ENCODE results near the gene CES3. TPM values are rescaled to one million over a fixed set of nuclear protein-coding genes. Genes with fewer than 3 reads are reported as not detected.
A peak's percentile ranks its signal among the peaks of the same experiment; 100 is the strongest.
"Not testable (repeated sequence)": the region's sequence is repeated elsewhere in the genome, so short reads cannot be mapped to it uniquely, and the experiment has no call there.

Gene CES3
- total and polyA plus RNA-seq, 2 experiments from 2014 or later, result 6.4 to 12.8 TPM

- Histone ChIP-seq H3K9me3 (ENCODE audit: low read depth) (no peaks in the 10 kb centered on the region), H3K27ac (no peak overlapping the region), H3K27me3 (no peaks in the 10 kb centered on the region), H3K36me3 (no peaks in the 10 kb centered on the region), H3K4me1 (ENCODE audit: low read depth) (no peaks in the 10 kb centered on the region), H3K4me3 (no peak overlapping the region)
- no peak for TF ChIP-seq CTCF (IDR thresholded peaks at IDR 0.05; ENCODE audit: low read depth, low read length)
- DNase-seq (ENCODE audit: low read depth in 1 of 2, low spot score in 1 of 2), result no peak
Observed at GRCh38 chr16:66984892-66985311, 23.8 kb downstream of the CES3 start.

- Histone ChIP-seq H3K4me3 (no peak overlapping the region), H3K27ac (no peak overlapping the region), H3K9me3 (ENCODE audit: low read depth) (no peaks in the 10 kb centered on the region), H3K36me3 (no peaks in the 10 kb centered on the region), H3K4me1 (ENCODE audit: low read depth) (no peaks in the 10 kb centered on the region), H3K27me3 (no peaks in the 10 kb centered on the region)
- TF ChIP-seq CTCF (IDR thresholded peaks at IDR 0.05; ENCODE audit: low read depth, low read length), result no peak
- no peak for DNase-seq (ENCODE audit: low read depth in 1 of 2, low spot score in 1 of 2)
Observed at GRCh38 chr16:66986559-66986958, 25.5 kb downstream of the CES3 start.

GRCh38 chr16:66988197-66988788 is 27.2 kb downstream of the CES3 start, which contains the start of gene CES4A:
CES4A (plus strand) TSS chr16:66988589; CDS start chr16:66988773, 184 bp downstream.
- Histone ChIP-seq H3K36me3 (no peaks in the 10 kb centered on the region), H3K4me1 (ENCODE audit: low read depth) (no peaks in the 10 kb centered on the region), H3K9me3 (ENCODE audit: low read depth) (no peaks in the 10 kb centered on the region), H3K27ac (no peak within 1 kb of the TSS), H3K4me3 (no peak within 1 kb of the TSS), H3K27me3 (no peaks in the 10 kb centered on the region)
- peak in 1 of 2 donors; percentile 65 for DNase-seq (ENCODE audit: low read depth in 1 of 2, low spot score in 1 of 2)
- TF ChIP-seq CTCF (IDR thresholded peaks at IDR 0.05; ENCODE audit: low read depth, low read length), result no peak

GRCh38 chr16:66991545-66992077 is 30.5 kb downstream of the CES3 start:
- Histone ChIP-seq H3K36me3 (no peaks in the 10 kb centered on the region), H3K4me1 (ENCODE audit: low read depth) (no peaks in the 10 kb centered on the region), H3K9me3 (ENCODE audit: low read depth) (no peaks in the 10 kb centered on the region), H3K4me3 (no peak overlapping the region), H3K27ac (no peak overlapping the region), H3K27me3 (no peaks in the 10 kb centered on the region)
- DNase-seq (ENCODE audit: low read depth in 1 of 2, low spot score in 1 of 2), result no peak
- TF ChIP-seq CTCF (IDR thresholded peaks at IDR 0.05; ENCODE audit: low read depth, low read length), result no peak

GRCh38 chr16:66993558-66993957 is 32.5 kb downstream of the CES3 start:
- not testable (repeated sequence) for H3K27ac ChIP-seq; DNase-seq (ENCODE audit: low read depth in 1 of 2, low spot score in 1 of 2); H3K9me3 ChIP-seq (ENCODE audit: low read depth); H3K27me3 ChIP-seq; H3K4me3 ChIP-seq; H3K36me3 ChIP-seq; H3K4me1 ChIP-seq (ENCODE audit: low read depth)

GRCh38 chr16:66996324-66996982 is 35.4 kb downstream of the CES3 start:
- Histone ChIP-seq H3K27ac (no peak overlapping the region), H3K4me3 (no peak overlapping the region), H3K27me3 (peaks cover 26% of the 10 kb centered on the region), H3K9me3 (ENCODE audit: low read depth) (no peaks in the 10 kb centered on the region), H3K36me3 (no peaks in the 10 kb centered on the region), H3K4me1 (ENCODE audit: low read depth) (peaks cover 8% of the 10 kb centered on the region)
- TF ChIP-seq CTCF (IDR thresholded peaks at IDR 0.05; ENCODE audit: low read depth, low read length), result no peak
- peak in 1 of 2 donors; percentile 83 for DNase-seq (ENCODE audit: low read depth in 1 of 2, low spot score in 1 of 2)

Measured in cardiac muscle cell (in vitro differentiated cells and primary cell).